GM18873 (cell line): ENCODE results near the gene USP44.
"Not testable (repeated sequence)": the region's sequence is repeated elsewhere in the genome, so short reads cannot be mapped to it uniquely, and the experiment has no call there.

ENCODE experiments used
- ATAC-seq: cut with Tn5 transposase; IDR thresholded peaks from one replicate; pipeline ENCODE4 v1.9.1; 2021; ENCODE audit warnings: mild to moderate bottlenecking, moderate library complexity, moderate number of reproducible peaks; ENCODE audit not compliant: unreplicated experiment, low FRiP score

The USP44 gene

DNA sequence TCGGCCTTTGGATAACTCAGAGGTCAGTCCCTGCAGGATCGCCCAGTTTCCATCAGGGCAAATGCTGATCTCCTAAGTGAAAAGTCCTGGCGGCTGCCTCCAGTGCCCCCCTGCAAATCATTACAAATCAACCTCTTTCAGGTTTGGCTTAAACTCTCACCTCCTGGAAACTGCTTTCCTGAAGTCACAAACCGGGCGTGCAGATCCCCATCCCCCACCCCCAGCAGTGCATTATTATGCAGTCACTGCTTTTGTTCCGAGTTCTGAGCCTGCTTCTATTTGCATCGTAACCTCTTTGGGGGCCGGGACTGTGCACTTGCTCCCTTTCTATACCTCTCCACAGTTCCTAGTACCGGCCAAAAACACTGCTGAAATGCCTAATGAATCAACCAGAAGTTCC is at the start of gene USP44:
USP44 (minus strand) TSS at position 172 of the 400 bp plus-strand sequence. CDS start 17,220 bp downstream, outside the sequence.
- no peak for ATAC-seq

DNA sequence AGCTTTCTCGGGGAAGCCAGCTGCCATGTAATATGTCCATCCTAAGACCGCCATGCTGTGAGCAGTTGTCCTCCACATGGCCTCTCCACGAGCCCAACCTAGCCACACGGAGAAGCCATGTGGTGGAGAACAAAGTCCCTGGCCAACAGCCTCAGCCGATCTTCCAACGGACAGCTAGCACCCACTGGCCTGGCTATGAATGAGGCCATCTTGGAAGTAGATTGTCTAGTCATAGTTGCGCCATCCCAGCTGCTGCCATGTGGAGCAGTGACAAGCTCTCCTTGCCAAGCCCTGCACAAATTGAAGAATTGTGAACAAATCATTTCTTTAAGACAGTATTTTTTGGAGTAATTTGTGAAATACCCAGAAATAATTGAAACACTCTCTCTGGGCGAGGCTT is 49.3 kb upstream of the USP44 start:
- no peak for ATAC-seq

DNA sequence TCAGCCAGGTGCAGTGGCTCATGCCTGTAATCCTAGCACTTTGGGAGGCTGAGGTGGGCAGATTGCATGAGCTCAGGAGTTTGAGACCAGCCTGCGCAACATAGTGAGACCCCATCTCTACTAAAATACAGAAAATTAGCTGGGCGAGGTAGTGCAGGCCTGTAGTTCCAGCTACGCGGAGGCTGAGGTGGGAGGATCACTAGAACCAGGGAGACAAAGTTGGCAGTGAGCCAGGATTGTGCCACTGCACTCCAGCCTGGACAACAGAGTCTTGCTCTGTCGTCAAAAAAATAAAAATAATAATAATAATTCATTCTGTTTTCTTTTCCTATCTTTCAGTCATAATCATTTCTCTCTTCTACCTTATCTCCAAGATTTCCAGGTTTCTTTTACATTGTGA is 48.6 kb upstream of the USP44 start:
- ATAC-seq, result no peak

GRCh38 chr12:95594136-95594535 is 42.9 kb upstream of the USP44 start:
- no peak for ATAC-seq

GRCh38 chr12:95593266-95593871 is 42.1 kb upstream of the USP44 start:
- ATAC-seq, result no peak

DNA sequence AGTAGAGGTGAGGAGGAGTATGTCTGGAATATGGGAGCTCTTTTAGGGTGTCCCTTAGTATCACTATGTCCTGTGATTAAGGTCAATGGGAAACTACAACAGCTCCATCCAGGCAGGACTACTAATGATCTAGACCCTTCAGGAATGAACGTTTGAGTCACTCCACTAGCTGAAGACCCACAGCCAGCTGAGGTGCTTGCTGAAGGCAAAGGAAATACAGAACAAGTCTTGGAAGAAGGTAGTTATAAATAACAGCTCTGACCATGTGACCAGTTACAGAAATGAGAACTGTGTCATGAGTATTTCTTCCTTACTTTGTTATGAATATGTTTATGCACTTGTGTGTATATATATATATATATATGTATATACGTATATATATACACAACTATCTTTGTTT is 40.5 kb upstream of the USP44 start:
- ATAC-seq, result no peak

DNA sequence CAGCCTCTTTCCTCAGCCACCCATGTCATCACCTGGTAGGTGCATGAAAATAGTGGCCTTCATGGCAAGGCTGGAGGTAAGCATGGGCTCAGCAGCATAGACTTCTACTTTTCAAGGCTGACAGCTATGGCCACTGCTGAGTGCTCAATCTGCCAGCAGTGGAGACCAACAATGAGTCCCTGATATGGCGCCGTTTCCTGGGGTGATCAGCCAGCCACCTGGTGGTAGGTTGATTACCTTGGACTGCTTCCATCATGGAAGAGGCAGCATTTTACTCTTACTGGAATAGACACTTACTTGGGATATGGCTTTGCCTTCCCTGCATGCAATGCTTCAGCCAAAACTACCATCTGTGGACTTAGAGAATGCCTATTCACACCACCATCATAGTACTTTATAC is 39.5 kb upstream of the USP44 start:
- no peak for ATAC-seq

- no peak for ATAC-seq
These were observed 32.7 kb upstream of the USP44 start for GRCh38 chr12:95583933-95584332.

- ATAC-seq, result no peak
These were observed 31.2 kb upstream of the USP44 start for GRCh38 chr12:95582230-95583058.

DNA sequence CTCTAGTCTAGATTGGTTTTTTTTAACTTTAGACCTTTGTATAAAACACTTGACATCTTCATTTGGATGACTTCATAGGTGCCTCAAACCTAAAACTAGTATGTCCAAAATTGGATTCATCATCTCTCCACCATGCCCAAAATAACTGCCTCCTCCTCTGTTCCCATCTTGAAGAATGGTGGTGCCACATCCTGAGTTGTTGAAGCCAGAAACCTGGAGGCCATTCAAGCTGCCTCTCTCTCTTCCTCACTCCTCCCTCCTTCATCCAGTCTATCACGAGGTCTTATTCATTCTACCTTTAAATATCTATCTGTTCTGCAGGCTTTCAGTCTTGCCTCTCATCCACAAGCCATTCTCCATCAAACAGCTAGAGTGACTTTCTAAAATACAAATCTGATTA is 26.5 kb upstream of the USP44 start:
- no peak for ATAC-seq

DNA sequence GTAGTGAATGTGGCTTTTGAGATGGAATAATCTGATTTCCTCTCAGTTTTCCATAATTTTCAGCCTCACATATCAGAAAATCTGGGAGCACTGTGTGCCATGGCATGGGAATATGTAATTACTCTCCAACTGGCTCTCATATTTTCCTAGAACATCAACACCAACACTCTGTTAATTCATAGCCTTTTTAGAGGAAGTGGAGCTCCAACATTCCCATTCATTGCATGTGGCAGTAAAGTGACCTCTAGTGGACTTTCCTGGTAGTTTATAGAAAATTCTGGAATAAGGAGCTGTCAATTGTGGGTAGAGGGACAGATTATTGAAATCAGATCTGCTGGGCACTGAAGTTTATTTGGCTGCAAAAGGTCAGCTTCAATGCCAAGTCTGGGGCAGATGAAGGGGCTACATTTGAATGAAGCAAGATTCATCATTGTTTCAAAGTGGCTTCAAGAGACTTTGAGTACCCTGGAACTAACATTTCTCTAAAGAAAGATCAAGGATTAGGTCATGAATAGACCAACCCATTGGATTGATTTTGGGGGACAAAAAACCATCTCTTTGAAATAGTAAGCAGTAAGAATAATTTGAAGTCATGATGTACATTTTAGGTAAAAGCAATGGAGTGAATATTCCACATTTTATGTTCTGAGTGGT is 23.6 kb upstream of the USP44 start:
- no peak for ATAC-seq

- no peak for ATAC-seq
These were observed 22.8 kb upstream of the USP44 start for GRCh38 chr12:95573951-95574576.

- no peak for ATAC-seq
These were observed 20.1 kb upstream of the USP44 start for GRCh38 chr12:95571369-95571768.

- ATAC-seq, result not testable (repeated sequence)
These were observed 16.8 kb upstream of the USP44 start for GRCh38 chr12:95568045-95568444.

DNA sequence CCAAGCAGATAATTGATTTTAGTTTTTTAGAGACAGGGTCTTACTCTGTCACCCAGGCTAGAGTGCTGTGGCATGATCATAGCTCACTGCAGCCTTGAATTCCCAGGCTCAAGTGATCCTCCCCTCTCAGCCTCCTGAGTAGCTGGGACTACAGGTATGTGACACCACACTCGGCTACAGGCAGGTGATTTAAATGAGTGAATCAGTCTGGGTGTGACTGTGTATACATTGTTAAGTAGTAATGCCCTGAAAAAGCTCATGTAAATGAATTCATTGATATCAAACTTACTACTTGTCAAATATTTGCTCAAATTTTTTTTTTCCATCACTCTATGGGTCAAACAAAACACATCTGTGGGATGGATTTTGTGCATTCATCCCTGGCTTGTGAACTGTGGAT is 6.3 kb upstream of the USP44 start:
- ATAC-seq, result no peak

DNA sequence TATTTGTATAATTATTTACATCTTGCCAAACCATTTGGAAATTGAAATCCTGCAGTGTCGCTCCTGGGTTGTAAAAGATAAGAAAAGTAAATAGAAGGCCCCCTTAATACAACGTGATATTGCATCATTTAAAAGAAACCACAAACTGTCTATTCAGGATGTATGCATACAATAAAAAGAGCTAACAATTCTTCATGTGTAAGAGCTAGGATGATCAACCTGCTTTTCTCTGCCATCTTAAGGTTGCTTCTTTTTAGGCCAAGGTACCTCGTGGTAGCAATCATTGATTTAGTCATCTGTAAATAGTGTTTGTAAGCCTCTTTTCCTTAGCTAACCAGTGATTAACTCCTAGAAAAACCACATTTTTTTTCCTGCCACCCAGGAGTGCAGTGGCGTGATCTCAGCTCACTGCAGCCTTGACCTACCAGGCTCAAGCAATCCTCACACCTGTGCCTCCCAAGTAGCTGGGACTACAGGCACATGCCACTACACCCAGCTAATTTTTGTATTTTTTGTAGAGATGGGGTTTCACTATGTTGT is 3.3 kb upstream of the USP44 start:
- ATAC-seq, result no peak

GRCh38 chr12:95553197-95553943 is 2.1 kb upstream of the USP44 start:
- no peak for ATAC-seq

- no peak for ATAC-seq
These were observed 739 bp upstream of the USP44 start for GRCh38 chr12:95551913-95552516.

GRCh38 chr12:95549392-95550084 is 1.7 kb downstream of the USP44 start:
- ATAC-seq, result no peak
